Measurements from ENCODE around the gene CHRDL2. TPM values are rescaled to one million over a fixed set of nuclear protein-coding genes. Genes with fewer than 3 reads are reported as not detected.

CHRDL2 gene
- total RNA-seq, 1 experiment from 2014 or later = not detected

GRCh38 chr11:74701351-74701750 lies 29.9 kb downstream of the CHRDL2 start:
- no TSS peak for BruUV-seq (replicated peaks)
- Histone ChIP-seq H3K79me2 (ENCODE audit: insufficient read depth, low read length) (no peaks in the 10 kb centered on the region), H4K20me1 (ENCODE audit: insufficient read depth) (no peaks in the 10 kb centered on the region), H3K4me2 (ENCODE audit: low read length) (no peak overlapping the region), H3K4me1 (ENCODE audit: control insufficient read depth in 1 of 2, insufficient read depth in 2 of 2, low read length in 2 of 2) (peaks cover 0 to 6% of the 10 kb centered on the region in 2 experiments; a peak in 1 of 4 replicates), H3K27ac (ENCODE audit: low read depth, low read length) (no peak overlapping the region), H2AFZ (ENCODE audit: low read depth, low read length, poor library complexity, severe bottlenecking) (no peak overlapping the region), H3K9ac (ENCODE audit: low read length) (no peak overlapping the region), H3K9me2 (ENCODE audit: insufficient read depth) (no peaks in the 10 kb centered on the region), H3K4me3 (replicated peaks in 1 of 2; ENCODE audit: low read depth in 1 of 2, low read length in 2 of 2) (no peak overlapping the region), H3K9me3 (ENCODE audit: control insufficient read depth in 1 of 2, insufficient read depth in 1 of 2, low read depth in 1 of 2, low read length in 2 of 2) (no peaks in the 10 kb centered on the region), H3K27me3 (ENCODE audit: insufficient read depth, low read length) (no peaks in the 10 kb centered on the region), H3K36me3 (ENCODE audit: control insufficient read depth in 1 of 2, insufficient read depth in 2 of 2, low read length in 2 of 2) (no peaks in the 10 kb centered on the region)
- peak; percentile 23 for DNase-seq (ENCODE audit: low read depth, low spot score)
- ChIA-PET RAD21 (ENCODE audit: low non-redundant PET in 1 of 2, low total read pairs in 2 of 2, uncharacterized antibody in 2 of 2, unreplicated experiment in 2 of 2) (interaction anchor here in 1 of 2 experiments (2.1 kb wide), 1 partner anchor 25 kb away, joined by 14 read pairs; no protein-coding TSS in a partner anchor), POLR2A (no interaction called here), CTCF (interaction anchor here (0.9 to 3.4 kb wide), 9 partner anchors 8 to 47 kb away, joined by 3 to 42 read pairs (median 9); no protein-coding TSS in a partner anchor)
- peak; percentile 73 for ATAC-seq
- TF ChIP-seq RAD21 (IDR thresholded peaks at IDR 0.05; ENCODE audit: low read depth) = peak; percentile 36; the same call in 1 of the 2 replicates
- TF ChIP-seq EZH2phosphoT487 (IDR thresholded peaks at IDR 0.05; ENCODE audit: borderline replicate concordance) = no peak
- no peak for TF ChIP-seq ELF1 (IDR thresholded peaks at IDR 0.05; ENCODE audit: borderline replicate concordance, low read depth)
- no peak for TF ChIP-seq SP1 (IDR thresholded peaks at IDR 0.05; ENCODE audit: low read depth)
- TF ChIP-seq, protein P1, sequence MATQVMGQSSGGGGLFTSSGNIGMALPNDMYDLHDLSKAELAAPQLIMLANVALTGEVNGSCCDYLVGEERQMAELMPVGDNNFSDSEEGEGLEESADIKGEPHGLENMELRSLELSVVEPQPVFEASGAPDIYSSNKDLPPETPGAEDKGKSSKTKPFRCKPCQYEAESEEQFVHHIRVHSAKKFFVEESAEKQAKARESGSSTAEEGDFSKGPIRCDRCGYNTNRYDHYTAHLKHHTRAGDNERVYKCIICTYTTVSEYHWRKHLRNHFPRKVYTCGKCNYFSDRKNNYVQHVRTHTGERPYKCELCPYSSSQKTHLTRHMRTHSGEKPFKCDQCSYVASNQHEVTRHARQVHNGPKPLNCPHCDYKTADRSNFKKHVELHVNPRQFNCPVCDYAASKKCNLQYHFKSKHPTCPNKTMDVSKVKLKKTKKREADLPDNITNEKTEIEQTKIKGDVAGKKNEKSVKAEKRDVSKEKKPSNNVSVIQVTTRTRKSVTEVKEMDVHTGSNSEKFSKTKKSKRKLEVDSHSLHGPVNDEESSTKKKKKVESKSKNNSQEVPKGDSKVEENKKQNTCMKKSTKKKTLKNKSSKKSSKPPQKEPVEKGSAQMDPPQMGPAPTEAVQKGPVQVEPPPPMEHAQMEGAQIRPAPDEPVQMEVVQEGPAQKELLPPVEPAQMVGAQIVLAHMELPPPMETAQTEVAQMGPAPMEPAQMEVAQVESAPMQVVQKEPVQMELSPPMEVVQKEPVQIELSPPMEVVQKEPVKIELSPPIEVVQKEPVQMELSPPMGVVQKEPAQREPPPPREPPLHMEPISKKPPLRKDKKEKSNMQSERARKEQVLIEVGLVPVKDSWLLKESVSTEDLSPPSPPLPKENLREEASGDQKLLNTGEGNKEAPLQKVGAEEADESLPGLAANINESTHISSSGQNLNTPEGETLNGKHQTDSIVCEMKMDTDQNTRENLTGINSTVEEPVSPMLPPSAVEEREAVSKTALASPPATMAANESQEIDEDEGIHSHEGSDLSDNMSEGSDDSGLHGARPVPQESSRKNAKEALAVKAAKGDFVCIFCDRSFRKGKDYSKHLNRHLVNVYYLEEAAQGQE (IDR thresholded peaks at IDR 0.05; ENCODE audit: low read depth) = no peak
- no peak for TF ChIP-seq FOSL1 (IDR thresholded peaks at IDR 0.05; ENCODE audit: low read depth)
- TF ChIP-seq JUND (IDR thresholded peaks at IDR 0.05) = no peak
- TF ChIP-seq, protein P2, sequence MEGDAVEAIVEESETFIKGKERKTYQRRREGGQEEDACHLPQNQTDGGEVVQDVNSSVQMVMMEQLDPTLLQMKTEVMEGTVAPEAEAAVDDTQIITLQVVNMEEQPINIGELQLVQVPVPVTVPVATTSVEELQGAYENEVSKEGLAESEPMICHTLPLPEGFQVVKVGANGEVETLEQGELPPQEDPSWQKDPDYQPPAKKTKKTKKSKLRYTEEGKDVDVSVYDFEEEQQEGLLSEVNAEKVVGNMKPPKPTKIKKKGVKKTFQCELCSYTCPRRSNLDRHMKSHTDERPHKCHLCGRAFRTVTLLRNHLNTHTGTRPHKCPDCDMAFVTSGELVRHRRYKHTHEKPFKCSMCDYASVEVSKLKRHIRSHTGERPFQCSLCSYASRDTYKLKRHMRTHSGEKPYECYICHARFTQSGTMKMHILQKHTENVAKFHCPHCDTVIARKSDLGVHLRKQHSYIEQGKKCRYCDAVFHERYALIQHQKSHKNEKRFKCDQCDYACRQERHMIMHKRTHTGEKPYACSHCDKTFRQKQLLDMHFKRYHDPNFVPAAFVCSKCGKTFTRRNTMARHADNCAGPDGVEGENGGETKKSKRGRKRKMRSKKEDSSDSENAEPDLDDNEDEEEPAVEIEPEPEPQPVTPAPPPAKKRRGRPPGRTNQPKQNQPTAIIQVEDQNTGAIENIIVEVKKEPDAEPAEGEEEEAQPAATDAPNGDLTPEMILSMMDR (IDR thresholded peaks at IDR 0.05 in 2 of 3, conservative IDR thresholded peaks at IDR 0.05 in 1 of 3; ENCODE audit: borderline replicate concordance in 1 of 3, insufficient read depth in 1 of 3, low read depth in 2 of 3, low read length in 2 of 3) = peak; percentile 38 to 50 (median 42); a peak in 5 of 6 replicates
- no peak for TF ChIP-seq POLR2A (IDR thresholded peaks at IDR 0.05; ENCODE audit: borderline replicate concordance, extremely low read depth, insufficient read depth, insufficient read length)
- TF ChIP-seq SIN3A (IDR thresholded peaks at IDR 0.05; ENCODE audit: low read depth) = no peak
- TF ChIP-seq CEBPB (IDR thresholded peaks at IDR 0.05; ENCODE audit: low read depth) = no peak
- no peak for TF ChIP-seq TCF7L2 (IDR thresholded peaks at IDR 0.05; ENCODE audit: borderline replicate concordance, extremely low read depth, insufficient read depth, insufficient read length)
- intact Hi-C loops (cut with micrococcal nuclease) = loop anchor here (5.0 kb wide), 1 partner anchor 36 kb away; no protein-coding TSS in a partner anchor

Measured in HCT116 (cell line).